Neuronal stem cell (in vitro differentiated cells): ENCODE results near the gene ZMIZ1.
A peak's percentile ranks its signal among the peaks of the same experiment; 100 is the strongest.

Experiments used
- DNase-seq: peaks from one replicate; pipeline ENCODE4 v3.0.0-alpha.2; 2013; ENCODE audit warnings: low spot score
- H2AFZ ChIP-seq: one replicate; pipeline ENCODE4 v1.6.1; 2013; ENCODE audit warnings: mild to moderate bottlenecking, low read length, inconsistent platforms
- H2AK5ac ChIP-seq: 2 replicates; pipeline ENCODE4 v1.6.1; 2013; ENCODE audit warnings: low read depth, mild to moderate bottlenecking, inconsistent platforms, low read length, moderate library complexity, mixed read lengths
- H2BK120ac ChIP-seq: 2 replicates; pipeline ENCODE4 v1.6.1; 2013; ENCODE audit warnings: low read depth, mild to moderate bottlenecking, inconsistent platforms, low read length, moderate library complexity, mixed read lengths
- H2BK12ac ChIP-seq: one replicate; pipeline ENCODE4 v1.6.1; 2013; ENCODE audit warnings: low read length, inconsistent platforms
- H2BK15ac ChIP-seq: 2 replicates; pipeline ENCODE4 v1.6.1; 2013; ENCODE audit warnings: mild to moderate bottlenecking, low read length, inconsistent platforms, mixed read lengths
- H2BK5ac ChIP-seq: one replicate; pipeline ENCODE4 v1.6.1; 2013; ENCODE audit warnings: inconsistent platforms, mild to moderate bottlenecking, low read length, moderate library complexity
- H3K14ac ChIP-seq: one replicate; pipeline ENCODE4 v1.6.1; 2013; ENCODE audit warnings: low read length, inconsistent platforms
- H3K18ac ChIP-seq: 2 replicates; pipeline ENCODE4 v1.6.1; 2013; ENCODE audit warnings: low read length, inconsistent platforms
- H3K23ac ChIP-seq: 2 replicates; pipeline ENCODE4 v1.6.1; 2013; ENCODE audit warnings: low read depth, mild to moderate bottlenecking, mixed read lengths, low read length, inconsistent platforms; ENCODE audit not compliant: poor library complexity
- H3K27ac ChIP-seq: replicated peaks from 3 replicates; pipeline ENCODE4 v1.5.1; 2013; ENCODE audit warnings: low read length, inconsistent platforms
- H3K27me3 ChIP-seq, 3 experiments: 2 replicates each; pipeline ENCODE4 v1.6.1; 2013; ENCODE audit warnings: low read length in 3 of 3, mild to moderate bottlenecking in 2 of 3, inconsistent platforms in 1 of 3, low read depth in 1 of 3, mixed read lengths in 1 of 3, moderate library complexity in 1 of 3; ENCODE audit not compliant: control insufficient read depth in 3 of 3, insufficient read depth in 3 of 3
- H3K36me3 ChIP-seq, 2 donors: replicated peaks in 1 of 2; 2 replicates each; pipeline ENCODE4 v1.6.1; 2013; ENCODE audit warnings: low read length in 2 of 2; ENCODE audit not compliant: control insufficient read depth in 2 of 2, insufficient read depth in 2 of 2
- H3K4ac ChIP-seq: 2 replicates; pipeline ENCODE4 v1.6.1; 2013; ENCODE audit warnings: inconsistent platforms, mild to moderate bottlenecking, low read length, moderate library complexity
- H3K4me1 ChIP-seq, 2 donors: 1 replicate in 1 of 2; 2 replicates in 1 of 2; pipeline ENCODE4 v1.6.1; 2013; ENCODE audit warnings: low read length in 2 of 2, low read depth in 1 of 2; ENCODE audit not compliant: control insufficient read depth in 2 of 2, insufficient read depth in 1 of 2
- H3K4me2 ChIP-seq: one replicate; pipeline ENCODE4 v1.6.1; 2013; ENCODE audit warnings: mild to moderate bottlenecking, low read length, inconsistent platforms; ENCODE audit not compliant: insufficient read depth, poor library complexity, severe bottlenecking
- H3K4me3 ChIP-seq, 2 donors: 2 replicates each; pipeline ENCODE4 v1.5.1; 2013; ENCODE audit warnings: low read length in 2 of 2, mild to moderate bottlenecking in 2 of 2, inconsistent platforms in 1 of 2, moderate library complexity in 1 of 2
- H3K79me1 ChIP-seq: one replicate; pipeline ENCODE4 v1.6.1; 2013; ENCODE audit warnings: low read depth, mild to moderate bottlenecking, inconsistent platforms, low read length, moderate library complexity
- H3K9ac ChIP-seq: one replicate; pipeline ENCODE4 v1.6.1; 2013; ENCODE audit warnings: mild to moderate bottlenecking, low read depth, low read length, inconsistent platforms; ENCODE audit not compliant: poor library complexity
- H3K9me3 ChIP-seq, 2 donors: replicated peaks in 1 of 2; 2 replicates each; pipeline versions ENCODE3 to v1.6.1; 2013; ENCODE audit warnings: low read length in 2 of 2, mild to moderate bottlenecking in 2 of 2, inconsistent platforms in 1 of 2, low read depth in 1 of 2, mixed read lengths in 1 of 2, moderate library complexity in 1 of 2; ENCODE audit not compliant: control insufficient read depth in 2 of 2, insufficient read depth in 1 of 2
- H4K8ac ChIP-seq: one replicate; pipeline ENCODE4 v1.6.1; 2013; ENCODE audit warnings: low read depth, mild to moderate bottlenecking, inconsistent platforms, low read length, moderate library complexity
- H4K91ac ChIP-seq: one replicate; pipeline ENCODE4 v1.6.1; 2013; ENCODE audit warnings: low read length, low read depth, mild to moderate bottlenecking, inconsistent platforms; ENCODE audit not compliant: poor library complexity
- WGBS, 2 donors: extraction: QIAGEN DNeasy Blood & Tissue Kit; methylation state at CpG; one replicate each; pipeline ENCODE4 v1.1.7; 2013; ENCODE audit warnings: missing lambda C conversion rate in 2 of 2, mixed read lengths in 1 of 2; ENCODE audit not compliant: insufficient read length in 2 of 2, insufficient replicate concordance in 1 of 2; ENCODE audit errors: extremely low coverage in 2 of 2; 5-methylcytosine and 5-hydroxymethylcytosine counted together

The ZMIZ1 gene

GRCh38 chr10:79148452-79149344 is 79.9 kb downstream of the ZMIZ1 start:
- H3K4me3 ChIP-seq = no peak overlapping the region
- no CpG with 5 or more reads among the region's 16 CpGs for WGBS, 2 donors
- peaks cover 17% of the 10 kb centered on the region for H3K79me1 ChIP-seq
- peak overlapping the region; percentile 47 for H3K23ac ChIP-seq
- no peak overlapping the region for H3K4me2 ChIP-seq
- H2BK120ac ChIP-seq = no peak overlapping the region
- no peaks in the 10 kb centered on the region for H3K27me3 ChIP-seq
- H2BK12ac ChIP-seq = no peak overlapping the region
- no peak overlapping the region for H2BK5ac ChIP-seq
- H4K91ac ChIP-seq = no peak overlapping the region
- H3K18ac ChIP-seq = peak overlapping the region; percentile 78
- peaks cover 12 to 41% of the 10 kb centered on the region in 2 donors for H3K4me1 ChIP-seq
- no peaks in the 10 kb centered on the region for H3K9me3 ChIP-seq
- no peak overlapping the region for H3K14ac ChIP-seq
- H4K8ac ChIP-seq = no peak overlapping the region
- no peak overlapping the region for H2AFZ ChIP-seq
- H2AK5ac ChIP-seq = peak overlapping the region; percentile 53
- DNase-seq = no peak
- peaks cover 2 to 68% of the 10 kb centered on the region in 2 donors for H3K36me3 ChIP-seq
- H2BK15ac ChIP-seq = peak overlapping the region; percentile 6
- no peak overlapping the region for H3K27ac ChIP-seq
- H3K4ac ChIP-seq = no peak overlapping the region
- peak overlapping the region; percentile 63 for H3K9ac ChIP-seq

DNA sequence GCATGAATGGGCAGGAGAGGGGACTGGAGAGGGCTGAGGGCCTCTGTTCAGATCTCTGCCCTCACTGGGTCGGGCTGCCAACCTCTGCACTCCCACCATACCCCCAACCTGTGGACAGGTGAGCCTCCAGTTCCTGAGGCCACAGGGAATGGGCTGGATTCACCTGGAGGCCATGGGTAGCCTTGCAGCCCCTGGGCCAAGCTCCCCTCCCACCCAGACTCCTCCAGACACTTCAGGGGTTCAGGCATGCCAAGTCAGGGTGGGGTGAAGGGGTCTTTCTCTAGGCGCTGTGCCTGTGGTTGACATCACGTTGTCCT is 80.5 kb downstream of the ZMIZ1 start:
- no CpG with 5 or more reads among the region's 3 CpGs for WGBS, 2 donors
- H3K4me1 ChIP-seq = peaks cover 12 to 37% of the 10 kb centered on the region in 2 donors
- H3K27ac ChIP-seq = no peak overlapping the region

DNA sequence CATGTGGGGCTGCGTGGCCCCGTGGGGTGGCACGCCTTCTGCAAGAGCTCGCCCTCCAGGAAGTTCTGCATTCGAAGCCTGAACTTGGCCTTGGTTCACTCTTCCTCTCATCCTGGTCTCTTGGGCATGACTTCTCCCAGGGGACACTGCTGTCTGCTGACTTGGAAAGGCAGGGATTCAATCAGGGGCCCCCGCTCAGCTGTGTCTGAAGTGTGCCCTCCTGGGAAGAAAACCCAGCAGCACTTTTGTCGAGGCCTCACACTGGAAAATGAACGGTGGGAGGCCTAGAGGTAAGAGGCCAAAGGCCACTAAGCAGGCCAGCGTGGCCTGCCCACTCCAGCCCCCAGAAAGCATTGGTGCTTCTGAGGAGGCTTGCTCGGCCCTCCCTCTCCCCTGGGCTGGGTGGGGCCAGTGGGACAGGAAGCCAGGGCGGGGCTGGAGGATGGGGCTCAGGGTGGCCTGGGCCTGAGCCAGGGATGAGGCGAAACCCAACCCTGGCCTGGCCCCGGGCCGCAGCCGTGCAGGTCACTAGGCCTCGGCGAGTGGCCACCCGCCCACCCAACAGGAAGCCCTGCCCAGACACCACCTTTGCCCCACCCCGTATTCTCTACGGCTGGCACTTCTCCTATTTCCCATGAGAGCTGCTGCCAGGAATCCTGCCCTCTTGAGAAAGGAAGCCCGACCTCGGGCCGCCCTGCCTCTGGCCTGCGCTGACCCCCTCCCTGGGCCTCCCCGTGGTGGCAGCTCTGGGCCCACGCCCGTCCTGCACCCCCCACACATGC is 81.1 kb downstream of the ZMIZ1 start:
- no CpG with 5 or more reads among the region's 27 CpGs for WGBS, 2 donors
- H4K8ac ChIP-seq = no peak overlapping the region
- H2AK5ac ChIP-seq = peak overlapping the region; percentile 53
- H2BK12ac ChIP-seq = no peak overlapping the region
- no peak overlapping the region for H3K4ac ChIP-seq
- H3K9me3 ChIP-seq = no peaks in the 10 kb centered on the region
- H3K4me1 ChIP-seq = peaks cover 12 to 34% of the 10 kb centered on the region in 2 donors
- H3K18ac ChIP-seq = peak overlapping the region; percentile 31
- no peak overlapping the region for H3K9ac ChIP-seq
- H3K23ac ChIP-seq = peak overlapping the region; percentile 17
- H3K14ac ChIP-seq = no peak overlapping the region
- H3K4me2 ChIP-seq = no peak overlapping the region
- H2BK15ac ChIP-seq = peak overlapping the region; percentile 76
- H3K27ac ChIP-seq = no peak overlapping the region
- no peak overlapping the region for H2AFZ ChIP-seq
- H2BK5ac ChIP-seq = peak overlapping the region; percentile 7
- H3K36me3 ChIP-seq = peaks cover 0 to 64% of the 10 kb centered on the region in 2 donors
- no peak overlapping the region for H4K91ac ChIP-seq
- H3K79me1 ChIP-seq = peaks cover 17% of the 10 kb centered on the region
- no peak for DNase-seq
- peak overlapping the region; percentile 14 for H2BK120ac ChIP-seq
- H3K4me3 ChIP-seq = no peak overlapping the region
- H3K27me3 ChIP-seq = no peaks in the 10 kb centered on the region

More for the DNA sequence above, 80.5 kb downstream of the ZMIZ1 start:
- no peak for DNase-seq
- peak overlapping the region; percentile 53 for H2AK5ac ChIP-seq
- H3K36me3 ChIP-seq = peaks cover under 1 to 66% of the 10 kb centered on the region in 2 donors
- no peak overlapping the region for H3K23ac ChIP-seq
- H2AFZ ChIP-seq = no peak overlapping the region
- no peak overlapping the region for H3K4me3 ChIP-seq
- H3K18ac ChIP-seq = peak overlapping the region; percentile 31
- H3K9me3 ChIP-seq = no peaks in the 10 kb centered on the region
- no peak overlapping the region for H3K9ac ChIP-seq
- no peak overlapping the region for H2BK120ac ChIP-seq
- no peak overlapping the region for H2BK15ac ChIP-seq
- no peak overlapping the region for H2BK12ac ChIP-seq
- H3K27me3 ChIP-seq = no peaks in the 10 kb centered on the region
- H3K4ac ChIP-seq = no peak overlapping the region
- no peak overlapping the region for H4K8ac ChIP-seq
- H4K91ac ChIP-seq = no peak overlapping the region
- no peak overlapping the region for H3K4me2 ChIP-seq
- no peak overlapping the region for H2BK5ac ChIP-seq
- H3K14ac ChIP-seq = no peak overlapping the region
- peaks cover 17% of the 10 kb centered on the region for H3K79me1 ChIP-seq

DNA sequence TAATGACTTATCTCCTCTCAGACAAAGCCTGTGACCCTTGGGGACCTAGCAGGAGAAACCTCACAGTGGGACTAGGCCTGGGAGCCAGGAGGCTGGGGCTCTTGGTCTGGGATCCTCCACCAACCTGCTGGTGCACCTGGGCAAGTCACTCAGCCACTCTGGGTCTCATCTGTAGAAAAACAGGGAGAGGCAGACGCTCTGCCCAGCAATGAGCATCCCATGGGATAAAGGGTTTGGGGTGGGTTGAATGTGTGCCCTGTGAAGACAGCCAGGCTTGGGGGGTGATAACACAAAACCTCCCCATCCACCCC is 81.6 kb downstream of the ZMIZ1 start:
- no peak for DNase-seq
- Histone ChIP-seq H3K27ac (no peak overlapping the region), H2AFZ (no peak overlapping the region), H3K4me1 (peaks cover 12 to 33% of the 10 kb centered on the region in 2 donors), H2BK5ac (peak overlapping the region; percentile 7), H3K18ac (peak overlapping the region; percentile 14), H3K36me3 (peaks cover 0 to 63% of the 10 kb centered on the region in 2 donors), H2BK120ac (no peak overlapping the region), H2BK12ac (no peak overlapping the region), H3K4me3 (no peak overlapping the region), H3K14ac (no peak overlapping the region), H3K9ac (no peak overlapping the region), H3K79me1 (peaks cover 17% of the 10 kb centered on the region), H3K9me3 (no peaks in the 10 kb centered on the region), H3K4me2 (no peak overlapping the region), H2BK15ac (peak overlapping the region; percentile 76), H3K4ac (no peak overlapping the region), H4K91ac (no peak overlapping the region), H4K8ac (no peak overlapping the region), H3K27me3 (no peaks in the 10 kb centered on the region), H2AK5ac (peak overlapping the region; percentile 21), H3K23ac (peak overlapping the region; percentile 17)
- WGBS, 2 donors = no CpG with 5 or more reads among the region's 1 CpG
